Colonic mucosa (tissue), 4 donors: ENCODE measurements around the gene ARID4B. TPM values are rescaled to one million over a fixed set of nuclear protein-coding genes. Genes with fewer than 3 reads are reported as not detected.

Experiments used
- DNase-seq: peaks from one replicate; pipeline ENCODE4 v3.0.0-alpha.2; 2020
- H3K27ac ChIP-seq: fragments of 200-600 bp; one replicate; pipeline ENCODE4 v1.8.0; 2021
- H3K27me3 ChIP-seq: fragments of 200-600 bp; one replicate; pipeline ENCODE4 v1.8.0; 2021
- H3K36me3 ChIP-seq: fragments of 200-600 bp; one replicate; pipeline ENCODE4 v1.8.0; 2021
- H3K4me1 ChIP-seq: fragments of 200-600 bp; one replicate; pipeline ENCODE4 v1.8.0; 2021; ENCODE audit warnings: mild to moderate bottlenecking
- H3K4me3 ChIP-seq: fragments of 200-600 bp; one replicate; pipeline ENCODE4 v1.8.0; 2021
- H3K9ac ChIP-seq, 2 donors: one replicate each; pipeline ENCODE4 v1.7.0; 2013; ENCODE audit warnings: control low read depth in 2 of 2, low read depth in 2 of 2, low read length in 2 of 2
- H3K9me3 ChIP-seq: fragments of 200-600 bp; one replicate; pipeline ENCODE4 v1.8.0; 2021
- CTCF ChIP-seq: fragments of 200-600 bp; IDR thresholded peaks from one replicate; pipeline ENCODE4 v1.8.0; 2022; ENCODE audit warnings: antibody characterized with exemption, mild to moderate bottlenecking
- intact Hi-C: fragments of 100-400 bp; cut with DNase I; formaldehyde crosslinking; loops from one replicate; pipeline ENCODE4 v1.14.1; 2022
- total RNA-seq, 2 donors: library from RNA; stranded (reverse); fragmentation: NEBNext Ultra II Directional in 1 of 2; extraction: Animal tissue kit (Norgen Biotek cat#: 25700) in 1 of 2; gene quantifications; one replicate each; pipeline ENCODE4 v1.2.1, GENCODE V29; 2021
- donor health status: healthy.
- donor health status: DM: no; HTN: no; CAD: no.
- donor health status: DM: no; HTN: no; CAD: no.

ARID4B gene
- total RNA-seq, 2 donors from 2014 or later: 27.0 to 31.0 TPM

DNA sequence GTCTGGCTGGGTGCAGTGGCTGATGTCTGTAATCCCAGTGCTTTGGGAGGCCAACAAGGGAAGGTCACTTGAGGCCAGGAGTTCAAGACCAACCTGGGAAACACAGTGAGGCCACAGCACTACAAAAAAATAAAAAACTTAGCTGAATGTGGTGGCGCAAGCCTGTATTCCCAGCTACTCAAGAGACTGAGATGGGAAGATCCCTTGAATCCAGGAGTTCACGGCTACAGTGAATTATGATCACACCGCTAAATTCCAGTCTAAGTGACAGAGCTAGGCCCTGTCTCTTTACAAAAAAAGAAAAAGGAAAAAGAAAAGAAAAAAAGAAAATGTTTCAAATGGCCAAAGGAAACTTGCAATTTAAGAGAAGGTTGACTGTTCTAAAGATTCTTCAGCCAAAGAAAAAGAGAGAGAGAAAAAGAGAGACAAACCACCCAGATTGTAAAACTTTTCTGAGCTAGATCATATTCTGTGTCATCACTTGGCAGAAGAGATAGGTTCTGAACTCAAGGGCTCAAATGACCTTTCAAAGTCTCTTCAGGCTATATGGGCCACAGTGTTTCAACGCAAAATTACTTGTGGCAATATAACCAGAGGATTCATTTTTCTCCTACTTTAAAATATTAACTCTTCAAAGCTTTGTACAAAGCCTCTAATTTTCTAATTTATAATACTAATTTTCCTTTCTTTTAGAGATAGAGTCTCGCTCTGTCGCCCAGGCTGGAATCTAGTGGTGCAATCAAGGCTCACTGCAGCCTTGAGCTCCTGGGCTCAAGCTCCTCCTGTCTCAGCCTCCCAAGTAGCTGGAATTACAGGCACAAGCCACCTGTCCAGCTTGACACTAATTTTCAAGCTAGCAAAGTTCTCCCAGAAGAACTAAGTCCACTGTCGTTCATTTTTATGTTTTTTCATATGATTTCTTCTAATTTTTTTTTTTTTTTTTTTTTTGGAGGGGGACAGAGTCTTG lies 20.5 kb downstream of the ARID4B start:
- DNase-seq: no peak
- Histone ChIP-seq H3K36me3 (no peaks in the 10 kb centered on the region), H3K4me1 (no peaks in the 10 kb centered on the region), H3K9ac (no peak overlapping the region), H3K4me3 (no peak overlapping the region), H3K27me3 (no peaks in the 10 kb centered on the region), H3K27ac (no peak overlapping the region), H3K9me3 (no peaks in the 10 kb centered on the region)
- intact Hi-C loops: no loop called here
- TF ChIP-seq CTCF: no peak

- Histone ChIP-seq H3K9ac (no peak overlapping the region), H3K27ac (no peak overlapping the region), H3K4me3 (no peak overlapping the region), H3K27me3 (no peaks in the 10 kb centered on the region), H3K9me3 (no peaks in the 10 kb centered on the region), H3K4me1 (no peaks in the 10 kb centered on the region), H3K36me3 (no peaks in the 10 kb centered on the region)
- no peak for TF ChIP-seq CTCF
- no peak for DNase-seq
- intact Hi-C loops: no loop called here
These were observed 23.2 kb downstream of the ARID4B start for GRCh38 chr1:235304549-235305451.

- DNase-seq: no peak
- intact Hi-C loops: no loop called here
- no peak overlapping the region for H3K9ac ChIP-seq
- no peak for TF ChIP-seq CTCF
- no peaks in the 10 kb centered on the region for H3K9me3 ChIP-seq
- no peaks in the 10 kb centered on the region for H3K4me1 ChIP-seq
- H3K4me3 ChIP-seq: no peak overlapping the region
- no peaks in the 10 kb centered on the region for H3K36me3 ChIP-seq
- no peaks in the 10 kb centered on the region for H3K27me3 ChIP-seq
- H3K27ac ChIP-seq: no peak overlapping the region
These were observed 25.8 kb downstream of the ARID4B start for GRCh38 chr1:235302143-235302542.

DNA sequence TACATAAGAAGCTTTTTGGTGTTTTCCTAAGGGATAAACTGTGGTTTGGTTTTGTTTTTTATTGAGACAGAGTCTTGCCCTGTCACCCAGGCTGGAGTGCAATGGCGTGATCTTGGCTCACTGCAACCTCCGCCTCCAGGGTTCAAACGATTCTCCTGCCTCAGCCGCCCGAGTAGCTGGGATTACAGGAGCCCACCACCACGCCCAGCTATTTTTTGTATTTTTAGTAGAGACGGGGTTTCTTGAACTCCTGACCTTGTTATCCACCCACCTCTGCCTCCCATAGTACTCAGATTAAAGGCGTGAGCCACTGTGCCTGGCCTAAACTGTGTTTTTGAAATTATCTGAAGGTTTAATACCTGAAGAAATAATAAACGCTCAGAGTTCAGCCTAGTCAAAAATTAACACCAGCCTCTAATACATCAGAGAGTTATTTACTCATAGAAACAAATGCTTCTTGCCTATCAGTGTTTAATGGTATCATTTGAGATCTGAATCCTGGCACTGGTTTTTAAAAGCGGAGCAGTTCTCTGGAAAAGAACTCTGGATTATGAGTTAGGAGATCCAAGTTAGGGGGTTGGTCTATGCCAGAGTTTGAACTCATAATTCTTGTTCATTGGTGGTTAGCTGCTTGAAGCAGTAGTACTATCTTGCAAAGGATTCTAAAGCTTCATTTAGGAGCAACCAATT lies 28.7 kb downstream of the ARID4B start:
- intact Hi-C loops: no loop called here
- H3K27ac ChIP-seq: no peak overlapping the region
- no peak for DNase-seq
- no peaks in the 10 kb centered on the region for H3K4me1 ChIP-seq
- H3K4me3 ChIP-seq: no peak overlapping the region
- no peaks in the 10 kb centered on the region for H3K27me3 ChIP-seq
- no peaks in the 10 kb centered on the region for H3K36me3 ChIP-seq
- H3K9me3 ChIP-seq: no peaks in the 10 kb centered on the region
- H3K9ac ChIP-seq: no peak overlapping the region
- TF ChIP-seq CTCF: no peak

GRCh38 chr1:235298758-235299157 lies 29.2 kb downstream of the ARID4B start:
- Histone ChIP-seq H3K27ac (no peak overlapping the region), H3K36me3 (no peaks in the 10 kb centered on the region), H3K9ac (no peak overlapping the region), H3K4me1 (no peaks in the 10 kb centered on the region), H3K9me3 (no peaks in the 10 kb centered on the region), H3K4me3 (no peak overlapping the region), H3K27me3 (no peaks in the 10 kb centered on the region)
- no peak for TF ChIP-seq CTCF
- no peak for DNase-seq
- intact Hi-C loops: no loop called here
